Ecto neural progenitor cell (in vitro differentiated cells): ENCODE measurements around the gene ZNF367.
A peak's percentile ranks its signal among the peaks of the same experiment; 100 is the strongest.
"Not testable (repeated sequence)": the region's sequence is repeated elsewhere in the genome, so short reads cannot be mapped to it uniquely, and the experiment has no call there.

ENCODE experiments used
- DNase-seq: peaks from one replicate; pipeline ENCODE4 v3.0.0-alpha.2; 2018; ENCODE audit warnings: low spot score

Gene ZNF367

DNA sequence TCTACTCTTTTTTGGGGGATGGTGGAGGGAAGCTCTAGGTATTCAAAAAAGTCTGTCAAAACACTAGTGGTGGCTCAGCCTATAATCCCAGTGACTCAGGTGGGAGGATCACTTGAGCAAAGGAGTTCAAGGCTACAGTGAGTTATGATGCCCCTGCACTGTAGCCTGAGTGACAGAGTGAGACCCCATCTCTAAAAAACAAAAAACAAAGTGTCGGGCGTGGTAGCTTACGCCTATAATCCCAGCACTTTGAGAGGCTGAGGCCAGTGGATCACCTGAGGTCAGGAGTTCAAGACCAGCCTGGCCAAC is 18.9 kb downstream of the ZNF367 start:
- no peak for DNase-seq

DNA sequence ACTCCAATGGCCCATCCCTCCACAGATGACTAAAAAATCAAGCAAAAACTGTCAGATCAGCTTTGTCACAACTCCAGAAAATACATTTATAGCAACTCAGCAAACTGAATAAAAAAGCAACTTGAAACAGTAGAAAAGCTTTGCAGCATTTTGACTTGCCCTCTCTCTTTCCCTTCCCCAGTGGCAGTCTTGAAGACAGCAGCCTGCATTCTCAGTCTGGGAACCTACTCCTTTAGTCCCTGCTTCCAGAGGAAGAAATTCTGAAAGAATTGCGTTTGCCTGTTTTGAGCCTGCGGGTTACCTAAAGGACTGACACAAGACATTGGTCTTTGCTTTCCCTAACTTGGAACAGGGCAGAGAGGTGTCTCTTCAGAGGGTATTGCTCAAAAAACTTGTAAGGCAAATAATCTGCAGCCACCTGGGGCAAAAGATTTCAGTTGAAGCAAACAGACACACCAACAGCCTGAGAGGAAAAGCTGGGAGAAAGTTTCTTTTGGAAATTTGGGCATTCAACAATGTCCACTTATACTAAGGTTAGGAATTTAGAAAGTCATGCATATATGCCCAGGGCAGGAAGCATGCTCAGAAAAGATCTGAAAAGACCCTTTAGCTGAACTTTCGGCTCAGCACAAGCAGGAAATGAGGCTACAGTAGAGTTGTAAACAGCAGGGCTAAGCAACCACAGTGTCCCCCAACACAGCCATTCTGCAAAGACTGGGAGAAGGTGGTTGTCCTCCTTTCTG is 19.4 kb downstream of the ZNF367 start:
- no peak for DNase-seq

DNA sequence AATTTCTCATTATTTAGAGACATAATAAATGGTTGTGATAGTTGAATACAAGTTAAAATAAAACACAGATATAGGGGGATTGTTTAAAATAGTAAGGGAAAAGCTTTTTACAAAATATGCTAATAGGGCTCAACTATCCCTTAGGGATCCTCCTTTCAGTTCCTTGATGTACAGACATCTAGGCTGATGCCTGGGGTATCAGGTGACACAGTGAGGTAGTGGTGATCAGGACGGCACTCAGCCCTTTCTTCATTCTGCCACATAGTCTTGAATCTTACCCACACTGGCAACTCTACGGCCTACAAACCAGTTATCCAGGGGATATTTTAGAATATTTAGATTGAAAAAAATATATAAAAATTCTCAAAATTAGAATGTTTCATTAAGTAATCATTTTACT is 22.2 kb downstream of the ZNF367 start:
- no peak for DNase-seq

DNA sequence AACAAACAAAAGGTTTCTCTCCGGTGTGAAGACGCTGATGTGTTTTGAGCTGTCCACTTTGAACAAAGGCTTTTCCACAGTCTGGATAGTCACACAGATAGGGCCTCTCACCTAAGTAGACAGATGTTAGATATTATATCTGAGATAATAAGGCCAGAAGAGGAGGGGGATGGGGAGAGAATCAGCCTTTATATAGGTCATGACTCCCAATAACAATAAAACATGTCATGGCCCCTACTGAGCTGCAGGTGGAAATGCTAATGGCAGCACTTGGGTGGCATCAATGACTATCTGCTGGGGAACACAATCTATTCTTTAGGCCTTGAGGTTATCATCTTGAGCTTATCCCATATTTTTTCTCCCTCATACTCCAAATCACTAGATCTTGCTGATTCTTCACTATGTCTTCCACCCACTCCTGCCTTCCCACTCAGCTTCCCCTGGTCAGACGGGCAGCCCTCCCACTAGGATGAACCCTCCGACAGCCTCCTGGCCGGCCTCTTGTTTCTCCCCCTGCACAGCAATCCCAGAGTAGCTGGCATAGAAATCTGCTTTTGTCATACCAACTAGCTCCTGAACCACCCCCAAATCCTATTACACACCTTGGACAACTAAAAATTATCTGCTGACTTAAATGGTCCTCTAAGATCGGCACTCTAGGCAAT is 23.2 kb downstream of the ZNF367 start:
- DNase-seq: peak; percentile 49

DNA sequence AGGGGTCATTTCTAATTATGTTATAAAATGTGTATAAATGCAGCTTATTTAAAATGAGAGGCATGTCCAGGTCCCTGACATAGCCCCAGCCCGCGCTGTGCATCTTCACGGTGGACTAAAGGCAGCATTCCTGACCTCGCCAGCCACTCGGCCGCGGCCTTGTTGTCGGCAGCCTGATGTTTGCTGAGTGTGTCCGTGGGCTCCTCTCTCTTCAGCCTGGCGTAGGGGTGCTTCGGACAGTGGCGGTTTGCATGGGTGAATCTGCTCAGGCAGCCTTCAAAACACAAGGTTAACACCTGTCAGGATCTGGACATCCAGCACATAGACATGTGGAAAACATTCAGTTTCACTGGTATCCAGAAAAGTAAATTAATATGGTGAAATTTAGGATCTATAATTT is 25.9 kb downstream of the ZNF367 start:
- no peak for DNase-seq

DNA sequence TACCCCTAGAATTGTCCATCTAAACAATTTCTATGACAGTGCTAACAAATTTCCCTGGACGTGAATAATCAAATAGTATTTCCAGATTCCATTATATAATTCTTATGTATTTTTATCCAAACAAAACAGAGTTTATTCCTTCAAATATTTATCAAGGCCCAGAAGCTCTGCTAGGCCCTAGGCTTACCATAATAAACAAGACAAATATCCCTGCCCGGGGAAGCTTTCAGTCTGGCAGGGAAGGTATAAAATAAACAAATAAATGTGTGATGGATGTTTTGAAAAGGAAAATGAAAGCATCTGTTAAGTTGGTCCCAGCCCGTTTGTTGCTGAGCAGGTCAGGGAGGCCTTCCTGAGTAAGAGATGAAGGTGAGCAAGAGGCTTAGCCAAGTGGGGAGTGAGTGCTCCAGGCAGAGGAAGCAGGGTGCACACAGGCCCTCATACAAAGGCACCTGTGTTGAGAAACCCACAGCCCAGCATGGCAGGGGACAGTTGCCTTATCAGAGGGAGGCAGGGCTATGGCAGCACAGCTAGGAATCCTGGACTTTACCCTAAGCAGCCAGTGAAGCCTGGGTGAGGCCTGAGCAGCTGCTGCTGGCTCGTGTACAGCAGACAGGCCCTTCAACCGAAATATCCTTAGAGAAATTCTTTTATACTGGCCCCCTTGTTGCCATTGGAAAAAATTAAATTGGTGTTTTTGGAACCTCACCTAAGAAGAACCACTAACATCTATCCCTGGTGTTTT is 27.0 kb downstream of the ZNF367 start:
- no peak for DNase-seq

DNA sequence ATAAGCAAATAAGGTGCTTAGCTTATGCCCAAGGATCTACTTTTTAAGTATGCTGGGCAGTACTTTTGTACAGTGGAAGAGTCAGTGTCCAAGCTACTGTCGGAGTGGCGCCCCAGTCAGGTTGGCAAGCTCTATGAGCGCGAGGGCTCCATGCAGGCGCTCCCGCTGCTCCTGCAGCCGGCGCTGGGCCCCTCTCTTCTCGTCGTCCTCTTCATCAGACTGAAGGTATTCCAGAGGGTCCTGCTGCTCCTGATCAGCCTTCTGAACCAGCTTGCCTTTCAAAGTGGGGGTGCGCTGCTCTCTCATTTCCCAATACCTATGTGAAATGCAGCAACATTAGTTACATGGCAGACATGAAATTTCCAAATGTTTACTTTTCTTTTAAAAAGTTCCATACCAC is 30.0 kb downstream of the ZNF367 start:
- no peak for DNase-seq

DNA sequence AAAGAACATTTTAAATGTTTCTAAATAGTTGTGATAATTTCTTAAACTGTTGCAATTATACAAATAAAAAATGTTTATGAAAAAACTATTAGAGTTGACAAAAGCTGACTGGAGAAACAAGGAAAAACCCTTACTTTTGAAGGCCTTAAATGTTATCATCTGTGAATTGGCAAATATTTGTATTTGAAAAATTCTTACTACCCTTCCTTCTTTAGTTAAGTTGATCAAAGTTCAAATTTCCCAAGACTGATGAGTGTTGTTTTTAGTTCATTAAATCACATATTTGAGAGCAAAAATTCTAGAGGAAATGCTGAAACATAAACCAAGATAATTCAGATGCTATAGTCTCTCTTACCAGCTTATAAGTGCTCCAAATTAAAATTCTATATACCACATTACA is 32.0 kb downstream of the ZNF367 start:
- DNase-seq: no peak

DNA sequence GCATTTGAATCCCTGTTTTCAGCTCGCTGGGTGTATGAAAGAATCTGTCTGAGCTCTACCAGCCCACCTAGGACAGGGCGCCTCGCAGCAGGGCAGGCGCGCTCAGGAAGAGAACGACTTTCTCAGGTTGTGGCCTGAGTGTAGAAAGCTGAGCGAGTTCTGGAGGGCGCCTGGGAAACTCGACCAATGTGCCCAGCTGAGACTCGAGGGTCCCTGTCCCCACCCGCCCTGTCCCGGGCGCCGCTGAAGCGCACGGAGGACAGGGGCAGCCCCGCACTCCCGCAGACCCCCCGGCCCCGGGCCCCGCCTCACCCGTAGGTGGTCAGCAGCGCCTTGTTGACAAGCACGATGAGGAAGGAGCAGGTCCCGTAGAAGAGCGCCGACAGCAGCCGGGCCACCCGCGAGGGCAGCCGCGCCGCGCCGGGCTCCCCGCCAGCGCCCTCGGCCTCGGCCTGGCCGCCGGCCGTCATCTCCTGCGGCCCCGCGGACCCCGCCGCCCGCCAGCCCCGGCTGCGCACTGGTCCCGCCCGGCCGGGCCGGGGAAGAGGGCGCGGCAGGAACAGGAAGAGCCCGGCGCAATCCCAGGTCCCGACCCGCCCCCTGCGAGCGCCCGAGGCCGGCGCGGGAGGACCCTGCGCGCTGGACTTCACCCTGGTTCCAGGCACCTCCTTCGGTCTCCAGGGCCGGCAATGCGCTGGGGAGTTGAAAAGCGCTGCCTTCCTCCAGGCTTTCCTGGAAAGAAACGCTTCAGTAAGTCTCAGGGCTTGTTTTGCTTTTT is 34.8 kb downstream of the ZNF367 start, which contains the start of gene SLC35D2:
SLC35D2 (minus strand) TSS at position 547 of the 778 bp plus-strand sequence; CDS start at position 470, 77 bp downstream.
- DNase-seq: peak; percentile 75

DNA sequence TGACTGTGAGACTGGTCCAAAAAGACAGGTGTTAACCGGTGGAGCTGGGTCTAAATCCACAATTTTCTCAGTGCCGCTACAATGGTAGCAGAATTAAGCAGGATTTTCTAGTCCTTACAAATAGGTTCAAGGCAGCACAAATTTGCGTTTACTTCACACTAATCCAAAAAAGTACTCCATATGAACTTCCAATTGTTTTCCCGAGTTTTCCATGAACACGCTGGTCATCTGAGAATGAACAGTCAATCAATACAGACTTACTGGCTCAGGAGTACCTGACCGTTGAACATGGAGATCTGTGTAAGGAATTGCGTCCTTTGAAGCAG is 35.4 kb downstream of the ZNF367 start:
- no peak for DNase-seq

DNA sequence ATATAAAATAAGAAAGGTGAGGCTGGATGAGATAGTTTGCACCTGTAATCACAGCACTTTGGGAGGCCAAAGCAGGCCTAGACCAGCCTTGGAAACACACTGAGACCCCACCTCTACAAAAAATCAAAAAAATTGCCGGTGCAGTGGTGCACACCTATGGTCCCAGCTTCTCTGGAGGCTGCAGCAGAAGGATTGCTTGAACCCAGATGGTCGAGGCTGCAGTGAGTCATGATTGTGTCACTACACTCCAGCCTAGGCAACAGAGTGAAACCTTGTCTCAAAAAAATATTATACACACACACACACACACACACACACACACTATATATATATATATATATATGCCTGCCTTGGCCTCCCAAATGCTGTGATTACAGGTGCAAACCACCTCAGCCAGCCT is 36.0 kb downstream of the ZNF367 start:
- no peak for DNase-seq

DNA sequence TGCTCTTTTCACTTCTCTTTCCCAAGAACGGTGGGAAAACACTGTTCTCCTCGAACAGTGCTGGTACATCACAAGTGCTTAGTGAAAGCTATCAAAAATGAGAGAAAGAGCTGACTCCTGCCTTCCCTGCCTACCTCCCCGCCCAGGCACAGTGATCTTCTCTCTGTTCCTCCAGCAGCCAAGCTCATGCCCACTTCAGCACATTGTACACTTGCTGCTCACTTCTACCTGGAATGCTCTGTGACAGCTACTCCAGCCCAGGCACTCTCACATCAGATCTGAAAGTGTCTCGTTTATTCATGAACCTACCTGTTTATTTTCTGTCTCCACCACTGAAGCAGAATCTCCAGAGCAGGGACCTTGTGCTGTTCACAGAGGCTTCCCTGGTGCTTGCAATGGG is 36.5 kb downstream of the ZNF367 start:
- DNase-seq: no peak

DNA sequence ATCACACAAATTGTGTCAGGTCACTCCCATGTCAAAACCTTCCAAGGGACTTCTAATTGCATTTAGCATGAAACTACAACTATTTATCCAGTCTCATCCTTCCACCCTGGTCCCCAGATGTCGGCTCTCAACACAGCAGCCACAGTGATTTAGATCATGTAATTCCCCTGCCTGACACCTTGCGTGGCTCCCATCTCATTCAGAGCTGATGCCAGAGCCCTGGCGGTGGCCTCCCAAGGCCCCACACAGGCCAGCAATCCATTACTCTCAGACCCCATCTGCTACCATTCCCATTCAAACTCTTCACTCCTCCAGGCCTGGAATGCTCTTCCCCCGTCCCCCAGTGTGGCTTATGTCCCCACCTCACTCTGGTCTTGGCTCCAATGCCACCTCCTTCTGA is 37.0 kb downstream of the ZNF367 start:
- no peak for DNase-seq

DNA sequence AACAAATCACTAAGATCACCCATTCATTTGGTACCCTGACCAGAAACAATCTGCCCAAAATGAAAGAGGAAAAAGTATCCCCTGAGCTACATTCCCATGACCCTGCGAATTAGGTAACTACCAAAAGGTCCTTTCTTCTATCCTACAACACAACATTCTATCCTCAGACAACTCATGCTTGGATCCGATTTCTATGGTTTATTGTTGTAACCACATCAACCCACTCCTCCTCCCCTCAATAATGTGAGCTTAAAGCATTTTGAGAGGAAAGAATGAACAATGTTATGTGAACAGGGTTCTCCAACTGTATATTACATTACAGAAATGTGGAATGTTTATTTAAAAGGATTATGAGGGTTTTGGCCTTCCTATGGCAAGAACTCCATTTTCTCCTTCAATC is 38.7 kb downstream of the ZNF367 start:
- DNase-seq: no peak

DNA sequence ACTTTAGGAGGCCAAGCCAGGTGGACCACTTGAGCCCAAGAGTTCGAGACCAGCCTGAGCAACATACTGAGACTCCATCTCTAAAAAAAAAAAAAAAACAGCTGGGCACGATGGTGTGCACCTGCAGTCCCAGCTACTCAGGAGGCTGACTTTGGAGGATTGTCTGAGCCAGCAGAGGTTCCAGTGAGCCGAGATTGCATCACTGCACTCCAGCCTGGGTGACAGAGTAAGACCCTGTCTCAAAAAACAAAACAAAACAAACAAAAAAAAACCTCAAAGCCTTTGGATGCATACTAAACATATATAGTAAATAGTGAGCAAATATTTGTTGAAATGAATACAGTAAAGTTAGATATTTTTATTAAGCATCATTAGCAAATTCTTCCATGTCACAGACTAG is 40.0 kb downstream of the ZNF367 start:
- DNase-seq: no peak

DNA sequence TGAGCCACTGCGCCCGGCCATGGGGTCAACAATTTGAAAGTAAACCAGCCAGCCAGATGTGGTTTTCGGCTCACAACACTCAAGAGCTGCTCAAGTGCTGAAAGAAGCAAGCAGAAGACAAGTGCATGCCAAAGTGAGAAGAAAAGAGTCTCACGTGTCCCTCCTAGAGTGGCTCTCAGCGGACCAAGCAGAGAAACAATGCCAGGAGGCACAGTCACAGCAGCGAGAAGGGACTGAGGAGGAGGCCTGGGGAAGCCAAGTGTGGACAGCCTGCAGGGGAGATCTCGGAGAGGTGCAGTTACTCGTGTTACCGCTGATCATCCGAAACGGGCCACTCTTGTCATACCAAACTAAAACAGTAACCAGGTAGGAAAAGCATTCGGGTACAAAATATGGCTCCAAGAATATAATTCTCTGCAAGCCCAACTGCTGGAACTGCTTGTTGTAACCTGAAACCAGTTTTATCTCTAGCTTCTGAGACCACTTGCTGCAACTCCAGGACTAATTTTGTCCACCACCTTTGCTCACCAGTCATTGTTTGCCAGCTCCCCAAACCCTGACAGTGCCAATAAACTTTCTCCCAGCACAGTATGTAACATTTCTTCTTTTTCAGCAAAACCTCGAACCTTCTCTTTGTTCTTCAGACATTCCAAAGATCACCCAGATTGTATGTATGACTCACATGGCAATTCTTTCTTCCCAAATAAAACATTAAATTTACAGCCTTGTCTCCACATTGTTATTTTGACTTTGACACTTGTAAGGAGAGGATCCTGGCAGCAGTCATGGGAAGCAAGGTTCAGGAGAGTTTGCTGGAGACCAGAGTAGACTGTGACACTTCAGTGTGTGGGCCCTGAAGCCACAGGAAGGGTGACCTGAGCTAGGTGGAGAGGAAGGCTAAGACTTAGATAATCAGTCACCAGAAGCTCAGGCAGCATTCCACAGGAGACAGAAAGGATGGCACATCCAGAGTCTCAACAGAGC is 41.0 kb downstream of the ZNF367 start:
- no peak for DNase-seq

DNA sequence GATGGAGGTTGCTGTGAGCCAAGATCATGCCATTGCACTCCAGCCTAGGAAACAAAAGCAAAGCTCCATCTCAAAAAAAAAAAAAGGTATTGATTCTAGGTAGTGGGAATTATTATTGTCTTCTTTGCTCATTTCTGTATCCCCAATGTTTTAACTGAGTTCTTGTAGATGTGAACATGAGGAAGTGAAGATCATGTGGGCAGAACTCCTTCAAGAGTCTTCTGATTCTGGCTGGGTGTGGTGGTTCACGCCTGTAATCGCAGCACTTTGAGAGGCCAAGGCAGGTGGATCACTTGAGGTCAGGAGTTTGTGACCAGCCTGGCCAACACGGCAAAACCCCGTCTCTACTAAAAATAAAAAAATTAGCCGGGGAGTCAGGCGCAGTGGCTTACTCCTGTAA is 42.7 kb downstream of the ZNF367 start:
- not testable (repeated sequence) for DNase-seq

DNA sequence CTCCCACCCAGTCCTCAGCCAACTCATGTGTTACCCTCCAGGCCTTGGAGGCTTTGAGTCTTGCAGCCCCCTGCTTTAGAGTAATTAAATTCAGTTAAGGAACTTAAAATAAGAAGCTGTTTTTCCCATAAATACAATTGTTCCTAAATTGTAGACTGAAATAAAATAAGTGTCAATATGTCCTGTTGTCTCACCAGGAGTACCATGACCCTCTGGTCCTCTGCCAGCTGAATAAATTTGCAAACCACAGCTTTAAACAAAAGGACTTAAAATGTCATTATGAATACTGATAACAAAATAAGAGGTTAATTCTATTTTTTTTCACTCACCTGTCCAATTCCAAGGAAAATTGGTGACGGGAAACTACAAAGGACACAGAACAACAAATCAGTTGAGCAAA is 50.2 kb downstream of the ZNF367 start:
- DNase-seq: no peak

DNA sequence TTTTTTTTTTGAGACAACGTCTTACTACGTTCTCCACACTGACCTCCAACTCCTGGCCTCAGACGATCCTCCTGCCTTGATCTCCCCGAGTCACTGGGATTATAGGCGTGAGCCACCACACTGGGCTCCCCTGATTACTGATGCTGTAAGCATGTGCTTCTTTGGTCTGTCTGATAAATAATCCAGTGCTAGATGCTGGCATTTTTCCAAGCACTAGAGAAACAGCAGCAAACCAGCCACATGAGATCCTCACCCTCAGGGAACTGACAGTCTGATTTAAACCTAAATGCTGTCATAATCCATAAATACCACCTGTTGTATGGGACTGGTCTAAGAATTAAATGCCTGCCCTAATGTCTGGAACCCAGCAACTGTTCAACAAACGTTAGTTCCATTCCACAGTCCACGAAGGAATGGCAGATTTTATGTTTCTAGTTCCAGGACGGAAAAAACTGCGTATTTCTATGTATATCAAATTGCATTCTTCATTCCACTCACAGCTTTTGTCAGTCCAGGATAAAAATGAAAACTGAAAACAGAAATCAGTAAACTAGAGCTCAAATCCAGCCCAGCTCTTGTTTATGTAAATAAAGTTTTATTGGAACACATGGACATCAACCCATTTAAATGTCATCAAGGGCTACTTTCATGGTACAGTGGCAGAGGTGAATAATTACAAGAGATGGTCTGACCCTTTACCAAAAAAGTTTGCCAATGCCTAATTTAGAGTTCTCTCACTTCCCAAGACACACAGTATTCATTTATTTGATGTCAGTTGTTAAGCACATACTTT is 54.8 kb downstream of the ZNF367 start:
- DNase-seq: no peak

DNA sequence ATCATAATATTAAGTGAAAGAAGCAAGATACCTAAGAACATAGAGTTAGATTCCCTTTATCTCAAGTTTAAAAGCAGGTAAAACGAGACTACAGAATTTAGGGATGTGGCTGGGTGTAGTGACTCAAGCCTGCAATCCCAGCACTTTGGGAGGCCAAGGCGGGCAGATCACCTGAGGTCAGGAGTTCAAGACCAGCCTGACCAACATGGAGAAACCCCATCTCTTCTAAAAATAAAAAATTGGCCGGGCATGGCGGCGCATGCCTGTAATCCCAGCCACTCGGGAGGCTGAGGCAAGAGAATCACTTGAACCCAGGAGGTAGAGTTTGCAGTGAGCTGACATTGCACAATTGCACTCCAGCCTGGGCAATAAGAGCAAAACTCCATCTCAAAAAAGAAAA is 56.1 kb downstream of the ZNF367 start:
- not testable (repeated sequence) for DNase-seq

DNA sequence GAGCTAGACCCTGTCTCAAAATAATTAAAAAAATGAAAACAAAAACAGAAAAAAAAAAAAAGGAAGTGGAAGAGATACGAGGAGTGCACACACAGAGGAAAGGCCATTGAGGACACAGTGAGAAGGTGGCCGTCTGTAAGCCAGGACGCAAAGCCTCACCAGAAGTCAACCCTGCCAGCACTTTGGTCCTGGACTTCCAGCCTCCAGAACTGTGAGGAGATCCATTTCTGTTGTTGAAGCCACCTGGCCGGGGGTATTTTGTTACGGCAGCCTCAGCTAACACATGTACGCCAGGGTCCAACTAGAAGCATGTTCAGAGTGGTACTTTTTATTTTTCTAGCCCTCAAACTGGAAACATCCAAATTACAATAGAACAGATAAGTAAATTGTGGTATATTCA is 56.5 kb downstream of the ZNF367 start:
- DNase-seq: no peak
